Endothelial cell of umbilical vein (primary cell): ENCODE measurements around the gene INO80C. TPM values are rescaled to one million over a fixed set of nuclear protein-coding genes. Genes with fewer than 3 reads are reported as not detected.

Experiments
- BruUV-seq: library from RNA; stranded (reverse); fragments of 400-500 nt; replicated peaks from 2 replicates; lab custom pipeline; 2021; lab: Mats Ljungman, UMichigan
- CTCF ChIA-PET: fragments of 300-600, 350-600 bp; sonication (Branson Sonifier 250); formaldehyde crosslinking; loops from one replicate; lab custom pipeline; 2021; ENCODE audit warnings: antibody characterized with exemption, inconsistent platforms; lab: Charles Lee
- POLR2A ChIA-PET: fragments of 300-600, 350-600 bp; sonication (Branson Sonifier 250); formaldehyde crosslinking; loops from one replicate; lab custom pipeline; 2021; ENCODE audit warnings: antibody characterized with exemption, inconsistent platforms; lab: Charles Lee
- DNase-seq: peaks from one replicate; pipeline ENCODE4 v3.0.0-alpha.2; 2011; ENCODE audit warnings: low read depth, low spot score
- FAIRE-seq: peaks from 2 replicates; lab custom pipeline; 2011; peaks lifted over from hg19 to GRCh38; lab: Jason Lieb, UNC
- H2AFZ ChIP-seq: 2 replicates; pipeline ENCODE4 v1.6.0; 2012; ENCODE audit warnings: low read depth, low read length, control low read depth, inconsistent platforms
- H3K27ac ChIP-seq: 2 replicates; pipeline ENCODE4 v1.5.1; 2011; ENCODE audit warnings: low read depth, mild to moderate bottlenecking, control low read depth, low read length, moderate library complexity; ENCODE audit not compliant: insufficient read depth
- H3K27me3 ChIP-seq, 2 experiments: 2 replicates each; pipeline versions ENCODE4 v1.6.0 to v1.6.1; 2011; ENCODE audit warnings: low read length in 2 of 2, mixed read lengths in 1 of 2; ENCODE audit not compliant: control insufficient read depth in 2 of 2, insufficient read depth in 2 of 2
- H3K36me3 ChIP-seq, 2 experiments: 2 replicates in 1 of 2; 3 replicates in 1 of 2; pipeline ENCODE4 v1.5.1; 2011; ENCODE audit warnings: low read length in 2 of 2, mild to moderate bottlenecking in 1 of 2, moderate library complexity in 1 of 2; ENCODE audit not compliant: control insufficient read depth in 2 of 2, insufficient read depth in 2 of 2; ENCODE audit errors: extremely low read depth in 1 of 2
- H3K4me1 ChIP-seq: 3 replicates; pipeline ENCODE4 v1.5.1; 2011; ENCODE audit warnings: mild to moderate bottlenecking, low read length; ENCODE audit not compliant: control insufficient read depth, insufficient read depth; ENCODE audit errors: extremely low read depth
- H3K4me2 ChIP-seq: 2 replicates; pipeline ENCODE4 v1.6.1; 2011; ENCODE audit warnings: low read length, control low read depth, mixed read lengths; ENCODE audit not compliant: insufficient read depth
- H3K4me3 ChIP-seq, 3 experiments: fragments of 200-600 bp in 1 of 3; sonication (generic), shearing (Covaris generic) in 1 of 3; replicated peaks in 1 of 3; 2 replicates each; pipeline ENCODE4 v1.5.1; 2011 to 2016; ENCODE audit warnings: control low read depth in 3 of 3, low read length in 3 of 3, mild to moderate bottlenecking in 2 of 3, inconsistent platforms in 1 of 3, low read depth in 1 of 3, moderate library complexity in 1 of 3; ENCODE audit not compliant: insufficient read depth in 1 of 3
- H3K79me2 ChIP-seq: 2 replicates; pipeline ENCODE4 v1.6.0; 2012; ENCODE audit warnings: low read length, inconsistent platforms; ENCODE audit not compliant: control insufficient read depth, insufficient read depth
- H3K9ac ChIP-seq: replicated peaks from 2 replicates; pipeline ENCODE3; 2011; ENCODE audit warnings: low read length, control low read depth; ENCODE audit not compliant: insufficient read depth; ENCODE audit errors: extremely low read depth
- H3K9me1 ChIP-seq: replicated peaks from 3 replicates; pipeline ENCODE4 v1.6.0; 2011; ENCODE audit warnings: mild to moderate bottlenecking, low read length; ENCODE audit not compliant: control insufficient read depth, insufficient read depth; ENCODE audit errors: extremely low read depth
- H3K9me3 ChIP-seq: replicated peaks from 2 replicates; pipeline ENCODE4 v1.5.1; 2012; ENCODE audit warnings: low read length, inconsistent platforms; ENCODE audit not compliant: control insufficient read depth, insufficient read depth
- H4K20me1 ChIP-seq: replicated peaks from 2 replicates; pipeline ENCODE3; 2011; ENCODE audit warnings: mild to moderate bottlenecking, low read length; ENCODE audit not compliant: control insufficient read depth, insufficient read depth; ENCODE audit errors: extremely low read depth
- EZH2 ChIP-seq: IDR thresholded peaks from 2 replicates; pipeline ENCODE4 v1.6.1; 2012; ENCODE audit warnings: borderline replicate concordance, low read depth, mild to moderate bottlenecking, moderate library complexity, low read length, inconsistent platforms; ENCODE audit not compliant: severe bottlenecking
- GATA2 ChIP-seq: IDR thresholded peaks from 2 replicates; pipeline ENCODE4 v1.7.0; 2011; ENCODE audit warnings: low read depth, mild to moderate bottlenecking, moderate library complexity, mixed read lengths, low read length; ENCODE audit not compliant: insufficient read length, insufficient read depth
- JUN ChIP-seq: IDR thresholded peaks from 2 replicates; pipeline ENCODE4 v1.6.1; 2011; ENCODE audit warnings: borderline replicate concordance, low read depth; ENCODE audit not compliant: insufficient read length, insufficient read depth
- MAX ChIP-seq: IDR thresholded peaks from 2 replicates; pipeline ENCODE4 v1.6.1; 2011; ENCODE audit not compliant: insufficient read depth, insufficient read length
- MYC ChIP-seq: IDR thresholded peaks from one replicate; pipeline ENCODE4 v1.6.1; 2011; ENCODE audit warnings: mild to moderate bottlenecking, low read depth, low read length
- POLR2A ChIP-seq: IDR thresholded peaks from 2 replicates; pipeline ENCODE4 v1.6.1; 2012; ENCODE audit warnings: low read depth, mild to moderate bottlenecking, control low read depth, low read length
- dilution Hi-C: fragments of 300-500 bp; cut with MboI; formaldehyde crosslinking; loops from one replicate; pipeline ENCODE4 v1.15.0; 2019; ENCODE audit warnings: low sequenced_read_pairs; ENCODE audit not compliant: extremely low pct_ligation_motif_present
- intact Hi-C: fragments of 100-400 bp; cut with micrococcal nuclease; formaldehyde crosslinking; loops from one replicate; pipeline ENCODE4 v1.10.0; 2022
- polyA plus RNA-seq, 4 experiments: library from polyadenylated mRNA; depleted of rRNA in 3 of 4; stranded (reverse) in 3 of 4; unstranded in 1 of 4; fragments of >200 nt; gene quantifications; 2 replicates each; pipeline versions ENCODE4 v1.2.1 to v1.2.3, GENCODE V29; 2011 to 2012; ENCODE audit warnings: missing spikeins in 1 of 4
- total RNA-seq: library from RNA; stranded (reverse); gene quantifications from 2 replicates; pipeline ENCODE4 v1.2.3, GENCODE V29; 2021
- TF ChIP-seq, protein P1 (sequence below), 2 donors: IDR thresholded peaks; 1 replicate in 1 of 2; 2 replicates in 1 of 2; pipeline ENCODE4 v1.5.1; 2011; ENCODE audit warnings: low read length in 2 of 2, mild to moderate bottlenecking in 2 of 2, moderate library complexity in 2 of 2, control low read depth in 1 of 2, inconsistent platforms in 1 of 2, low read depth in 1 of 2; ENCODE audit not compliant: insufficient read depth in 1 of 2; ENCODE audit errors: extremely low read depth in 1 of 2

INO80C gene
- total and polyA plus RNA-seq, 2 donors (not counting 3 experiments of a cell fraction or from before 2014, with no cell fraction given), result 43.4 to 56.0 TPM

DNA sequence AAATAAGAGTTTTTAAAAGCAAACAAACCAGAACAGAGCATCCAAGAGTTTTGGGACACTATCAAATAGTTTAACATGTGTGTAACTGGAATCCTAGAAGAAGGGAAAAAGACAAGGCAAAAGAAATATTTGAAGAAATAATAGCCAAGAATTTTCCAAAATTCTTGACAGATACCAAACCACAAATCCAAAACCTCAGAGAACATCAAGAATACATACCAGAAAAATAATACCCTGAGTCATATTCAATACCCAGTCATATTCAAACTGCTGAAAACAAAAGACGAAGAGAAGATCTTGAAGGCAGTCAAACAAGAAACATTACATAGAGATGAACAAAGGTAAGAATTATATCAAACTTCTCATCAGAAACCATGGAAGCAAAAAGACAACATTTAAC, 22.9 kb downstream of the INO80C start:
- no peaks in the 10 kb centered on the region for H3K9me1 ChIP-seq
- CTCF ChIA-PET, result no interaction called here
- no peaks in the 10 kb centered on the region for H4K20me1 ChIP-seq
- intact Hi-C loops, result no loop called here
- no TSS peak for BruUV-seq
- no peaks in the 10 kb centered on the region for H3K27me3 ChIP-seq
- DNase-seq (no peak), FAIRE-seq (no peak)
- no peaks in the 10 kb centered on the region for H3K9me3 ChIP-seq
- dilution Hi-C loops, result no loop called here
- H2AFZ ChIP-seq, result no peak overlapping the region
- no peak overlapping the region for H3K9ac ChIP-seq
- no peak overlapping the region for H3K4me2 ChIP-seq
- POLR2A ChIA-PET, result no interaction called here
- H3K79me2 ChIP-seq, result peaks cover 68% of the 10 kb centered on the region
- no peaks in the 10 kb centered on the region for H3K36me3 ChIP-seq
- H3K4me1 ChIP-seq, result peaks cover 31% of the 10 kb centered on the region
- TF ChIP-seq, protein P1, sequence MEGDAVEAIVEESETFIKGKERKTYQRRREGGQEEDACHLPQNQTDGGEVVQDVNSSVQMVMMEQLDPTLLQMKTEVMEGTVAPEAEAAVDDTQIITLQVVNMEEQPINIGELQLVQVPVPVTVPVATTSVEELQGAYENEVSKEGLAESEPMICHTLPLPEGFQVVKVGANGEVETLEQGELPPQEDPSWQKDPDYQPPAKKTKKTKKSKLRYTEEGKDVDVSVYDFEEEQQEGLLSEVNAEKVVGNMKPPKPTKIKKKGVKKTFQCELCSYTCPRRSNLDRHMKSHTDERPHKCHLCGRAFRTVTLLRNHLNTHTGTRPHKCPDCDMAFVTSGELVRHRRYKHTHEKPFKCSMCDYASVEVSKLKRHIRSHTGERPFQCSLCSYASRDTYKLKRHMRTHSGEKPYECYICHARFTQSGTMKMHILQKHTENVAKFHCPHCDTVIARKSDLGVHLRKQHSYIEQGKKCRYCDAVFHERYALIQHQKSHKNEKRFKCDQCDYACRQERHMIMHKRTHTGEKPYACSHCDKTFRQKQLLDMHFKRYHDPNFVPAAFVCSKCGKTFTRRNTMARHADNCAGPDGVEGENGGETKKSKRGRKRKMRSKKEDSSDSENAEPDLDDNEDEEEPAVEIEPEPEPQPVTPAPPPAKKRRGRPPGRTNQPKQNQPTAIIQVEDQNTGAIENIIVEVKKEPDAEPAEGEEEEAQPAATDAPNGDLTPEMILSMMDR (IDR thresholded peaks at IDR 0.05; ENCODE audit: extremely low read depth in 1 of 2, insufficient read depth in 1 of 2, low read depth in 1 of 2, low read length in 2 of 2), result no peak
- TF ChIP-seq MAX (no peak), POLR2A (no peak), JUN (no peak), EZH2 (no peak), MYC (no peak), GATA2 (no peak)
- H3K4me3 ChIP-seq, result no peak overlapping the region
- H3K27ac ChIP-seq, result no peak overlapping the region
